Liver (tissue), 3 donors: ENCODE results near the gene IFRD2.

Experiments used
- EGR1 ChIP-seq, 2 donors: IDR thresholded peaks; 2 replicates each; pipeline ENCODE4 v1.6.1; 2016 to 2018; ENCODE audit warnings: antibody characterized with exemption in 2 of 2, low read depth in 2 of 2
- FOXA1 ChIP-seq: IDR thresholded peaks from 2 replicates; pipeline ENCODE4 v1.6.1; 2016; ENCODE audit warnings: antibody characterized with exemption
- GABPA ChIP-seq, 2 donors: IDR thresholded peaks in 1 of 2; conservative IDR thresholded peaks in 1 of 2; 2 replicates each; pipeline ENCODE4 v1.6.1; 2016; ENCODE audit warnings: antibody characterized with exemption in 2 of 2, mild to moderate bottlenecking in 1 of 2, moderate library complexity in 1 of 2
- RAD21 ChIP-seq, 2 donors: IDR thresholded peaks; 2 replicates each; pipeline ENCODE4 v1.6.1; 2016; ENCODE audit warnings: antibody characterized with exemption in 2 of 2, mild to moderate bottlenecking in 2 of 2
- REST ChIP-seq: IDR thresholded peaks from 2 replicates; pipeline ENCODE4 v1.6.1; 2016; ENCODE audit warnings: antibody characterized with exemption, mild to moderate bottlenecking
- RXRA ChIP-seq, 2 donors: IDR thresholded peaks; 2 replicates each; pipeline ENCODE4 v1.6.1; 2017 to 2018; ENCODE audit warnings: antibody characterized with exemption in 2 of 2, mild to moderate bottlenecking in 1 of 2
- SP1 ChIP-seq: IDR thresholded peaks from 2 replicates; pipeline ENCODE4 v1.6.1; 2018; ENCODE audit warnings: antibody characterized with exemption, mild to moderate bottlenecking
- TAF1 ChIP-seq: conservative IDR thresholded peaks from 2 replicates; pipeline ENCODE4 v1.6.1; 2016; ENCODE audit warnings: antibody characterized with exemption, mild to moderate bottlenecking
- YY1 ChIP-seq: IDR thresholded peaks from 2 replicates; pipeline ENCODE4 v1.6.1; 2016; ENCODE audit warnings: antibody characterized with exemption, mild to moderate bottlenecking
- ZBTB33 ChIP-seq: IDR thresholded peaks from 2 replicates; pipeline ENCODE4 v1.6.1; 2016; ENCODE audit warnings: antibody characterized with exemption
- TF ChIP-seq, protein P1 (sequence below): fragments of 150-350 bp; IDR thresholded peaks from 2 replicates; pipeline ENCODE4 v1.5.1; 2017; ENCODE audit warnings: improper control_type of control experiment, low read depth, low read length; ENCODE audit not compliant: missing input control
- TF ChIP-seq, protein P2 (sequence below): IDR thresholded peaks from 2 replicates; pipeline ENCODE4 v1.6.1; 2016; ENCODE audit warnings: antibody characterized with exemption
- TF ChIP-seq, protein P3 (sequence below): IDR thresholded peaks from 2 replicates; pipeline ENCODE4 v1.6.1; 2016; ENCODE audit warnings: antibody characterized with exemption
- donor health status: healthy.
- donor health status: healthy.

DNA sequence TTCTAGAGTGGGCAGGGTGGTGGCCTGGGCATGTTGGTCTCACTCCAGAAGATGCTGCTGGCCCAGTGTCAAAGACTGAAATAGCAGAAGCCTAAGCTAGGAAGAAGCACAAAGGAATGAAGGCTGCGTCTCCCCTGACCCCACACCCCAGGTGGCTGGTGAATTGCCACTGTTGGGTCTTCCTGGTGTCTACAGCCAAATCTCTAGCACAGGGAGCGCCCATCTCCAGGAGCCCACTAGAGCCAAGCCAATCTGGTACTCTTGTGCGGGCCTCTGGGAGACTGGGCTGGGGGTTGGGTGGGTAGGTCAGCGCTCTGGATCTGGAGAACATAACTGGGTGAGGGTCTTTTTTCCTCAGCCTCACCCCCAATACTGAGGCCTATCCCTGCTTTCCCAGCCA, 34.9 kb upstream of the IFRD2 start:
- TF ChIP-seq, protein P1, sequence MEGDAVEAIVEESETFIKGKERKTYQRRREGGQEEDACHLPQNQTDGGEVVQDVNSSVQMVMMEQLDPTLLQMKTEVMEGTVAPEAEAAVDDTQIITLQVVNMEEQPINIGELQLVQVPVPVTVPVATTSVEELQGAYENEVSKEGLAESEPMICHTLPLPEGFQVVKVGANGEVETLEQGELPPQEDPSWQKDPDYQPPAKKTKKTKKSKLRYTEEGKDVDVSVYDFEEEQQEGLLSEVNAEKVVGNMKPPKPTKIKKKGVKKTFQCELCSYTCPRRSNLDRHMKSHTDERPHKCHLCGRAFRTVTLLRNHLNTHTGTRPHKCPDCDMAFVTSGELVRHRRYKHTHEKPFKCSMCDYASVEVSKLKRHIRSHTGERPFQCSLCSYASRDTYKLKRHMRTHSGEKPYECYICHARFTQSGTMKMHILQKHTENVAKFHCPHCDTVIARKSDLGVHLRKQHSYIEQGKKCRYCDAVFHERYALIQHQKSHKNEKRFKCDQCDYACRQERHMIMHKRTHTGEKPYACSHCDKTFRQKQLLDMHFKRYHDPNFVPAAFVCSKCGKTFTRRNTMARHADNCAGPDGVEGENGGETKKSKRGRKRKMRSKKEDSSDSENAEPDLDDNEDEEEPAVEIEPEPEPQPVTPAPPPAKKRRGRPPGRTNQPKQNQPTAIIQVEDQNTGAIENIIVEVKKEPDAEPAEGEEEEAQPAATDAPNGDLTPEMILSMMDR: no peak
- TF ChIP-seq SP1 (no peak), REST (no peak), TAF1 (no peak), RXRA (IDR thresholded peaks at IDR 0.05) (no peak), ZBTB33 (no peak), RAD21 (IDR thresholded peaks at IDR 0.05) (no peak), EGR1 (IDR thresholded peaks at IDR 0.05; ENCODE audit: low read depth in 2 of 2) (no peak), YY1 (no peak), GABPA (IDR thresholded peaks at IDR 0.05 in 1 of 2, conservative IDR thresholded peaks at IDR 0.05 in 1 of 2) (no peak), FOXA1 (no peak)
- TF ChIP-seq, protein P2, sequence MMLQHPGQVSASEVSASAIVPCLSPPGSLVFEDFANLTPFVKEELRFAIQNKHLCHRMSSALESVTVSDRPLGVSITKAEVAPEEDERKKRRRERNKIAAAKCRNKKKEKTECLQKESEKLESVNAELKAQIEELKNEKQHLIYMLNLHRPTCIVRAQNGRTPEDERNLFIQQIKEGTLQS: no peak
- TF ChIP-seq, protein P3, sequence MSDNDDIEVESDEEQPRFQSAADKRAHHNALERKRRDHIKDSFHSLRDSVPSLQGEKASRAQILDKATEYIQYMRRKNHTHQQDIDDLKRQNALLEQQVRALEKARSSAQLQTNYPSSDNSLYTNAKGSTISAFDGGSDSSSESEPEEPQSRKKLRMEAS: no peak
